GM13976 (cell line): Measurements from ENCODE around the gene FIBCD1.
A peak's percentile ranks its signal among the peaks of the same experiment; 100 is the strongest.

Experiments used
- DNase-seq: peaks from one replicate; pipeline ENCODE4 v3.0.0; 2012; ENCODE audit warnings: low spot score
- CTCF ChIP-seq: IDR thresholded peaks from 2 replicates; pipeline ENCODE4 v1.5.1; 2012; ENCODE audit warnings: borderline replicate concordance, mild to moderate bottlenecking; ENCODE audit not compliant: insufficient read depth; ENCODE audit errors: extremely low read depth, missing control alignments, control extremely low read depth
- in situ Hi-C: fragments of 300-500 bp; cut with MboI; formaldehyde crosslinking; loops from one replicate; pipeline ENCODE4 v1.12.0; 2022; ENCODE audit warnings: low sequenced_read_pairs, mixed read lengths, inconsistent platforms; ENCODE audit not compliant: unreplicated experiment

Gene FIBCD1

GRCh38 chr9:130929571-130930038, 9.4 kb downstream of the FIBCD1 start:
- in situ Hi-C loops = loop anchor here (10.0 kb wide), 1 partner anchor 55 kb away; no protein-coding TSS in a partner anchor
- DNase-seq = no peak
- no peak for TF ChIP-seq CTCF

- TF ChIP-seq CTCF = no peak
- peak; percentile 74 for DNase-seq
- in situ Hi-C loops = no loop called here
Measured at GRCh38 chr9:130927995-130928900, 10.8 kb downstream of the FIBCD1 start.

GRCh38 chr9:130927338-130927737, 11.7 kb downstream of the FIBCD1 start:
- no peak for DNase-seq
- TF ChIP-seq CTCF = no peak
- in situ Hi-C loops = no loop called here

DNA sequence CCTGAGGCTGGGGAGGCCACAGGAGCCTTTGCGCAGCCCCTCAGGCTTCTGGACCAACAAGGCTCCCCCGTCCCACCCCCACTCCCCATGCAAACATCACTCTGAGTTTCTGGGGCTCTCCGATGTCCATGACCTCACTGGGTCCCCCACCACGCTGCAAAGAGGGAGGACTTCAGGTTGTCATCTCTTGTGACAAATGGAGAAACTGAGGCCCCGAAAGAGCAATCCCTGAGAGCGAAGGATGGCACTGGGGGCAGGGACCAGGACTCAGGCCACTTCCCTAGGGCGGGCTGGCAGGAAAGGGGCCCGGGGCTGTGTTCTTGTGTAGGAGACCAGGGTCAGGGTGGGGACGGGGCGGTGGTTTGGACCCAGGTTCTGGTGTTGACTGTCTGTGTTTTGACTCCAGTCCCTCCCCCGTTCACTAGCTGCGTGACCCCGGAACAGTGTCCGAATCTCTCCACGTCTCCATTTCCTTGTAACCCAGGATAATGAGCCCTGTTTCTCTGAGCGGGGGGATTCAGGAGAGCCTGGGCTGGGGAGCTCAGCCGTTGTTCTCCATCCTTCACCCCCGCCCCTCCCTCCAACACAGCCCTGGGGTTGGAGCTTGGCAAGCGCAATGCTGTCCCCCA, 13.9 kb downstream of the FIBCD1 start:
- DNase-seq = no peak
- no peak for TF ChIP-seq CTCF
- in situ Hi-C loops = no loop called here

GRCh38 chr9:130924448-130924788, 14.6 kb downstream of the FIBCD1 start:
- in situ Hi-C loops = no loop called here
- DNase-seq = no peak
- no peak for TF ChIP-seq CTCF

DNA sequence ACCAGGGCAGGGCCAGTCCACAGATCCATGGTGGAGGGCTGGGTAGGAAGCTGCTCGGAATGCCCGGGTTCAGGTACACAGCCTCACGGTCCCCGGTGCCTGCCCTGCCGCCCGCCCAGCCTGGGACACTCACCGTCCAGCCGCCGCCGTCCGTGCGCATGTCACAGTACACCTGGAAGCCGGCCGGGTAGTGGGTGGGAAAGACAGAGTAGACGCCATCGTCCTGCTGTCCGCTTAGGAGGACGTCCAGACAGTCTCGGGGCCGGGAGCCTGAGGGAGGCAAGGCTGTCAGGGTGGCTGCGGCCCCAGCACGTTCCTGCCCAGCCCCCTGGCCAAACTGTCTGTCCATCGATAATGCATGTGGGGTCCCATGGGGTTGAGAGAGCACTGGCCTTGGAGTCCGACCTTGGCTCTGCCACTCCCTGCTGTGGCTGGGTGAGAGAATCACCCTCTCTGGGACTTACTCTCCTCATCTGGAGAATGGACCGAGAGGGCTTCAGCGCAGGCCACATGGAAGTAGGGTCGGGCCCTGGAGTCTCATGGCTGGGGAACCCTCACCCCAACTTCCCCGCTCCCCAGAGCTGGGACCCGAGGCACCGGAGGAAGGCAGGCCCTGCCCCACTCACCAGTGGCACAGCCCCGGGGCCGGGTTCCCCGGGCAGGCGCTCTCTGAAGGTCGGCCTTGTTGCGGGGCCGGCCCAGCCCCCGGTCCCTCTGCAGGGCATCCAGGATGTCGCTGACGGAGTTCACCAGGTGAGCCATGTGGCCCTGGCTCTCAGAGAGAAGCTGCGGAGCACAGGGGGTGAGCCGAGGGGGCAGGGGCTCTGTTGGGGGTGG, 15.2 kb downstream of the FIBCD1 start:
- no peak for DNase-seq
- in situ Hi-C loops = no loop called here

More for the DNA sequence above, 15.2 kb downstream of the FIBCD1 start:
- no peak for TF ChIP-seq CTCF
